NOMO-1 treated with dmso at 0.1 percent for 144 hours (cell line): Measurements from ENCODE around the gene KMO.

Experiments
- DNase-seq: peaks from one replicate; lab custom pipeline; 2025; ENCODE audit not compliant: unreplicated experiment; lab: John Stamatoyannopoulos, UW

The KMO gene

GRCh38 chr1:241536304-241536703 lies 4.1 kb downstream of the KMO start:
- DNase-seq = no peak

DNA sequence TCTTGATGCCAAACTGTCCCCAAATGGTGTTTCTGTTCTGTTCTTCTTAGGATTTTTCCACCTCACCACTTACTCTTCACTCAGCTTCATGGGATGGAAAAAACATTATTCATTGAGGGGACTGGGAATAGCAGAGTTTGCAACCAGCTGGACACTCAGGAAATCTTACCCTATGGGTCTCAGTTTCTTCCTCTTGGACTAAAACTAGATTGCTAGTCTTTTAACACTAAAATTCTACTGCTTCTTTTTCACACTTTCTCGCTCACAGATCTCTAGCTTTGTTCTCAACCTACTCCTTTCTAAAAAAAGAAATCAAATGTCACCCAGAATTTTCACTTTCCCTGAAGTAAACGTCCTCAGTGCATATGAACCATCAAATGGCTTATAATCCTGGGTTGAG lies 4.8 kb downstream of the KMO start:
- no peak for DNase-seq

DNA sequence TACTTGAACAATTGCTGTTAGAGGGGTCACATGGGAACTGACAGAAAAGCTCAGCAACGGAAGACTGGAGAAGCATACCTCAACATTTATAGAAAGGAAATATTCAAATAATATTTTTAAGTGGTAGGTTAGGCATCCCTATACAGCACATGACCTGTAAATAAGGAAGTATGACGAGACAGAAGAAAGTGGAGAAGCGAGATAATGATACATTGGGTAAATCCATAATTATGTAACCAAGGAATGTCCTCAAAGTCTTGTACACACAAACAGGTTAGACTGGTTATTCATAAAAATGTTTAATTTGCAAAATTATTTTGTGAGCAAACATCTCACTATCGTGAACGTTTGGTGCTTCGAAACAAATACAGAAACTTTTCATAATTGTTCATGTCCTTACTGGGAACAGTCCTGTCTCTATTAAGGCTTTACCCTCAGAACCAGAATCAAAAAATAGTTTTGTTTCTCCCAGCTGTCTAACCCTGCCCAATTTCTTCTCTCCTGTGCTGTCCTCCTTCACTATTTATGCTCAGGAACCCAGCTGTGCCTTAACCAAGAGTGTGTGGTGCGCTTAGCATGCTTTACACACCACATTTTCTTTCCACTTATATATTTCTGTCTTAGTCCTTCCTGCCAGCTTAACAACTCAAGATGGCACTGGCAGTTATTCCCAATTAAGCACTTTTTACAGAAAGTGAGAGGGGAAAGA lies 10.2 kb downstream of the KMO start:
- peak; percentile 33 for DNase-seq

- DNase-seq = no peak
These were observed 15.8 kb downstream of the KMO start for GRCh38 chr1:241548008-241548407.

DNA sequence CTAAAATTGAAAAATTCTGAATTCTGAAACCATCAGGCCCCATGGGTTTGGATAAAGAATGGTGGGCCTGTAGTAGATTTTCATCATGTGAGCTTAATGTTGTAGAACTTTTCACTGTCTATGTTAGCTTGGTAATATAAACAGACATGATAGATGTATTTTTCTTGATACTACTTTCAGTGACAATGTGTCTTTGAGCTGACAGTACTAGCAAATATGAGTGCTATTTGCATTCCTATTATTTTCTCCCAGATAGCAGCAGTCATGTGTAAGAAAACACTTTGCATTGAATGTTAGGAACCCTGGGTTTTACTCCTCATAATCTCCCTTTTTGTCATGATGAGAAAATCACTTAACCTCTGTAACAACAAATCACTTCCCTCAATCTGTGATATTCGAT lies 18.1 kb downstream of the KMO start:
- DNase-seq = no peak

DNA sequence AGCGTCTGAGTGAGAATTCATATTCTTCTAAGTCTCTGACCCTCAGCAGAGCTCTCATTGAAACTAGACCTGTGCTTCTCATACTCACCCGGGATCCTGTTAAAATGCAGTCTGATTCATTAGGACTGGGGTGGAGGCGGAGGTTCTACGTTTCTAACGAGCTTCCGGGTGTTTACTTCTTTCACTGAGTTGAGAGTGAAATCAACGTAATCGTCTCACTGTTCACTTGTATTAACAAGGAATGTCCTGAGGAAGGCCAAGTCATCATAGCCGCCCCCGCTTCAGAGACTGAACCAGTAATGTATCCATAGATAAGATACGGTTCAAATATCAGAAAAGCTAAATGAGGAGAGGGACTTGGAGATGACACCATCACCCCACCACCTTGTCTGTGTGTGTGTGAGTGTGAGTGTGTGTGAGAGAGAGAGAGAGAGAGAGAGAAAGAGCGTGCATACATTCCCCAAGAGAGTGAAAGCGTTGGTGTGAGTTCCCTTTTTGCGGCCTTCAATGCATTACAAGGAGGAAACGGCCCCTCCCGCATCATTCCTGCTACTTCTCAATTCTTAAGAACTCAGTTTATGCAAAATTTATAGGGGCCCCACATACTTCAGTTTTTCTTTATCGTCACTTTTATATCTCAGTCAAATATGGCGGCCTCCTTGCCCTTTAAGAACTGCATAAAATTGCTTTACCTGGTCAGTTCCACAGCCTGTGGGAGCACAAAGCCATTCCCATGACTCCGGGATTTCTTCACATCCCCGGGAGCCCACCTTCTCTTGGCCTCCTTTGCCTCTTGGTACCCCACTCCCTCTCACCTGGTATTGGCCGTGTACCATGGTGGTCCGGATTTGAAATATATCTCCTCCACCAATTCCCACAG lies 19.8 kb downstream of the KMO start:
- peak; percentile 77 for DNase-seq

GRCh38 chr1:241553886-241554592 lies 21.9 kb downstream of the KMO start:
- DNase-seq = no peak

DNA sequence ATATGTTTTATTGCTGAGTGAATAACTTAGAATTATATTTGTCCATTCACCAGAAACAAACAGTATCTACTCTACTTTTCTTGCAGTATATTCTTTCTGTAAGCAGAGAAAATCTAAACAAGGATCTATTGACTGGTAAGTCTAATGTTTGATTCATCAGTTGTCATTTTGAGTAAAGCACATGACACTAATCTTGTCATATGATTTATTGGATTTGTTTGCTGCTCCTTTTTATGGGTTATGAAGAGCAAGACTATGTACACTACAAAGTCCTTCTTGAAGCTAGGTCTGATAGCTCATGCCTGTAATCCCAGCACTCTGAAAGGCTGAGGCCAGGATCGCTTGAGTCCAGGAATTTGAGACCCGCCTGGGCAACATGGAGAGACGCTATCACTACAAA lies 23.3 kb downstream of the KMO start:
- no peak for DNase-seq

GRCh38 chr1:241557031-241557430 lies 24.9 kb downstream of the KMO start:
- DNase-seq = no peak

GRCh38 chr1:241557551-241558193 lies 25.5 kb downstream of the KMO start:
- no peak for DNase-seq

GRCh38 chr1:241560146-241560848 lies 28.1 kb downstream of the KMO start:
- peak; percentile 7 for DNase-seq

GRCh38 chr1:241560849-241561187 lies 28.6 kb downstream of the KMO start:
- DNase-seq = no peak

- no peak for DNase-seq
These were observed 37.7 kb downstream of the KMO start for GRCh38 chr1:241569848-241570247.

DNA sequence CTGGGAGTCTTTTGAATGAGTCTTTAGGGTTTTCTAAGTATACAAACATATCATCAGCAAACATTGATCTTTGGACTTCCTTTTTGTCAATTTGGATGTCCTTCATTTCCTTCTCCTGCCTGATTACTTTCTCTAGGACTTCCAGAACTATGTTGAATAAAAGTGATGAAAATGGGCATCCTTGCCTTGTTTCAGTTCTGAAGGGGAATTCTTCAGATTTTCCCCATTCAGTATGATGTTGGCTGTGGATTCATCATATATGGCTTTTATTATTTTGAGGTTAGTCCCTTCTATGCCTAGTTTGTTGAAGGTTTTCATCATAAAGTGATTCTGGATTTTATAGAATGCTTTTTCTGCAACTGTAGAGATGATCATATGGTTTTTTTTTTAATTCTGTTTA lies 42.0 kb downstream of the KMO start:
- no peak for DNase-seq

GRCh38 chr1:241579434-241579833 lies 47.3 kb downstream of the KMO start:
- no peak for DNase-seq

DNA sequence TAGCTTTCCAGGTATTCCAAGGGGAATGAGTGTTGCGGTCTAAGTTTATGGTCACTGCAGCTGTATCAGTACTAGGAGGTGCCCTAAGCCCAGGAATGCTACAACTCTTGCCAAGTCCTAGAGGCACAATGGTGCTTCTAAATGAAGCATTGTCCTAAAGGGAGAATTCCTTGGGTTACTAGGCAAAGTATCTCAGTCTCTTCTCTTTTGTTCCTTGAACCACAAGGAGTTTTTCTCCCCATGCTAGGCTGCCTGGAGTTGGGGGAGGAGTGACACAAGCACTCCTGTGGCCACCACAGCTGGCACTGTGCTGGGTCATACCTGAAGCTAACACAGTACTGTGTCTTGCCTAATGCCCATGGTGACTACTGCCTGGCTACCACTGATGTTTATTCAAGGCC lies 50.7 kb downstream of the KMO start:
- no peak for DNase-seq

DNA sequence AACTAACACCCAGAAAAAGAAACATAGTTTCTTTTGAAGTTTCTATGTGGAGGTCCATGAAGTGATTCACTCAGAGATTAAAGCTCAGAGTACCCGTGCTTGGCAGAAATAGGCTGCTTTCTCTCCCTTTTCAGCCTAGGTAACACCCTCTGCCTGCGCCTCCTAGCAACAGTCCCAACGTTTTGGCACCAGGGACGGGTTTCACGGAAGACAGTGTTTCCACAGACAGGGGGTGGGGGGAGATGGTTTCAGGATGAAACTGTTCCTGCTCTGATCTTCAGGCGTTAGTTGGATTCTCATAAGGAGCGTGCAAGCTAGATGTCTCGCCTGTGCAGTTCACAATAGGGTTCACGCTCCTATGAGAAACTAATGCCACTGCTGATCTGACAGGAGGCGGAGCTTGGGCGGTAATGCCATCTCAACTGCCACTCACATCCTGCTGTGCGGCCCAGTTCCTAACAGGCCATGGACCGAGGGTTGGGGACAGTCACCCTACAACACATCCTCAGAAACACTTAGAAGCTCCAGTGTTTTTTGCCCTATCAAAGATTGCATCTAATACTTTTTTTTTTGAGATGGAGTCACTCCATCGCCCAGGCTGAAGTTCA lies 54.8 kb downstream of the KMO start:
- no peak for DNase-seq

DNA sequence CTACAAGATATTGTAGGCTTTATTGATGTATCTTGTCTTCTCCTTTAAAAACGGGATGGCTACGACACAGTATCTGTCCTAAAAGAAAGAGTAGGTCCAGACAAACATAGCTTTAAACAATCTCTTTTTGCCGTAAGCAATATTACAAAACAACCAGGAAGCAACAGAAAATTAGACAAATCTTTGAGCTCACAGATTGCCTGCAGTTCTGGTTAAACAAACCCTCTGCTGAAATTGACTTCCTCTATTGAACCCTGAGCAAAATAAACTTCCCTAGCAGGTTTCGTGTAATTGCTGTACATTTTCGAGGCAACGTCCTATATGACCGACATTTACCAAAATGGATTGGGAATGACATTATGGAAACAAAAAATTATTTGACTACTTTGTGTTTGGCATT lies 57.3 kb downstream of the KMO start:
- DNase-seq = peak; percentile 6

DNA sequence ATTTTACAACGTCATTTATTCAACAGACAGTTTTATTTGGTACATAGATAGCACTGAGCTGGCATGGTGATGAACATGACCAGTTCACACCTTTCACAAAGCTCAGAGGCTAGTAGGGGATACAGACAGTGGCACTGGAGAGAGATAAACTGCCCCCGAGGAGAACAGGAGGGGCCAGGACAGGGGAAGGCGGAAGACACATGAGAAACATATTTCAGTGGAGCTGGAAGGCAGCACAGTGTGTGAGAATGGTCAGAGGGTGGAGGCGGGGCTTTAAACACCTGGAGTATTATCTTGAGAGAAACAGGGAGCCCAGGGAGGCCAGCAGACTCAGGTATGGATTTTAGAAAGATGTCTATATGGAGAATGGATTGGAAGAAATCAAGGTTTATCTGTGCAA lies 58.5 kb downstream of the KMO start:
- DNase-seq = no peak

DNA sequence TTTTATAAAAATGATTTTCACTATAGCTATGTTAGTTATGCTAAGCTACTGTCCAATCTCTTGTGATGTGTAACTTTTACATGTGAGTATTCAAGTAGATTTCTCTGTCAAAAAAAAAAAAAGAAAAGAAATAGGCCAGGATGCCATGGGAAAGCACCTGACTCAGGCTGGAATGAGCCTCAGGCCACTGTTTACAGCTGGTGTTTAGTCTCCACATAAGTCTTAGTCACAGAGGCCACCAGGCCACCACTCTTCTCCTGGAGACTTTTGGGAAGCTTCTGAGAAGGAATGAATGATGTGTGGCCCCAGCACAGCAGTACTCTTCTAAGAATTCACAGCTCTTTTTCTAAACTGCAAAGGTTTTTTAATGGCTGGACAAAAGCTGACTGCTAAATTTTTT lies 59.1 kb downstream of the KMO start:
- no peak for DNase-seq
